Daoy (cell line): Measurements from ENCODE around the gene ST3GAL3. TPM values are rescaled to one million over a fixed set of nuclear protein-coding genes. Genes with fewer than 3 reads are reported as not detected.

Source experiments
- DNase-seq: peaks from one replicate; pipeline ENCODE4 v3.0.0-alpha.2; 2015; ENCODE audit warnings: low read depth
- total RNA-seq: library from RNA; depleted of rRNA; stranded (reverse); fragments of >200 nt; shearing (Covaris generic); gene quantifications from 2 replicates; pipeline ENCODE4 v1.2.3, GENCODE V29; 2014

Gene ST3GAL3
- total RNA-seq, 1 experiment from 2014 or later: 13.0 TPM

DNA sequence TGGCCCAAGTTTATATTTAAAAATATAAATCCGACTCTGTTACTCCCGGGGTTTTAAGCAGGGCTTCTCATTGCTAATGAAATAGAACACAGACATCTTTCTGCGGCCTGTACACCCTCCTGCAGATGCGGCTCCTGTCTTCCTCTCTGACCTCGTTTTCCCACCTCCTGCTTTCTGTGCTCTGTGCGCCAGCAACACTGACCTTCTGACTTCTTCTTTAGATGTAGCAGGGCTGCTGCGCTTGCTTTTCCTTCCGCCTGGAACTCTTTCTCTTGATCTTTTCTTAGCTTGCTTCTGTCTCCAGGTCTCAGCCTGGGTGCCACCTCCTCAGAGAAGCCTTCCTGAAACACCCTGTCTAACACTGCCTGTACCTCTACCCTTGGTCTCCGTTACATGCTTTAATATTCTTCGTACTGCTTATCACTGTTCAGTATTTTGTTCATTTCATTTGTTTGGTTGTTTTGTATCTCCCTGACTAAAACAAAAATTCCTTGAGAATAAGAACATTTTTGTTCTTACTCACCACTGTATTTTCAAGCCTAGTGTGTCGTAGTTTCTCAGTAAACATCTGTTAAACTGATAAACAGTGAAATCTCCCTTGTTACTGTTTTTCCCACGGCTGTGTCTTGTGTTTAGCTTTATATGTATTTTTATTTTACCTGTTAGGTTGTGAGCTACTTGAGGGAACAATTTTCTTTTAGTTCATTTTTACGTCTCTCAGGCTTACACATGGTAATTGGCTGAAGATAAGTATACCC is 79.0 kb downstream of the ST3GAL3 start:
- DNase-seq: no peak

DNA sequence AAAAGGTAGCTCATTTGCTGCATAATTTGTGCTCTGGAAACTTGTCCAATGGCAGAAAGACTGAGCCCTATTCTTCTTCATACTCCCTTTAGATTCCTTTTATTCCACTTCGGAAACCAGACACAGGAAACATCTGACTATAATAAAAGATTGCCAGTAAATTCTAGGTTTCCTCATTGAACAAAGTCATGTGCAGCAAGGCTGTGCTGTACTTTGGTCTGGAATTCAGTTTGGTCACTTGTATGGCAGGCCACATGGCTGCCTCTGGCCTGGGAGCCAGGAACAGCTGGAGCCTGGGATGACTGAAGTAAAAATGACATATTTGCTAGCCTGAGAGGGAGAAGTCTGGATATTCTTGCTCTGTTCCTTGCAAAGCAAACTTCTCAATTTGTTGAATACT is 79.6 kb downstream of the ST3GAL3 start:
- no peak for DNase-seq

DNA sequence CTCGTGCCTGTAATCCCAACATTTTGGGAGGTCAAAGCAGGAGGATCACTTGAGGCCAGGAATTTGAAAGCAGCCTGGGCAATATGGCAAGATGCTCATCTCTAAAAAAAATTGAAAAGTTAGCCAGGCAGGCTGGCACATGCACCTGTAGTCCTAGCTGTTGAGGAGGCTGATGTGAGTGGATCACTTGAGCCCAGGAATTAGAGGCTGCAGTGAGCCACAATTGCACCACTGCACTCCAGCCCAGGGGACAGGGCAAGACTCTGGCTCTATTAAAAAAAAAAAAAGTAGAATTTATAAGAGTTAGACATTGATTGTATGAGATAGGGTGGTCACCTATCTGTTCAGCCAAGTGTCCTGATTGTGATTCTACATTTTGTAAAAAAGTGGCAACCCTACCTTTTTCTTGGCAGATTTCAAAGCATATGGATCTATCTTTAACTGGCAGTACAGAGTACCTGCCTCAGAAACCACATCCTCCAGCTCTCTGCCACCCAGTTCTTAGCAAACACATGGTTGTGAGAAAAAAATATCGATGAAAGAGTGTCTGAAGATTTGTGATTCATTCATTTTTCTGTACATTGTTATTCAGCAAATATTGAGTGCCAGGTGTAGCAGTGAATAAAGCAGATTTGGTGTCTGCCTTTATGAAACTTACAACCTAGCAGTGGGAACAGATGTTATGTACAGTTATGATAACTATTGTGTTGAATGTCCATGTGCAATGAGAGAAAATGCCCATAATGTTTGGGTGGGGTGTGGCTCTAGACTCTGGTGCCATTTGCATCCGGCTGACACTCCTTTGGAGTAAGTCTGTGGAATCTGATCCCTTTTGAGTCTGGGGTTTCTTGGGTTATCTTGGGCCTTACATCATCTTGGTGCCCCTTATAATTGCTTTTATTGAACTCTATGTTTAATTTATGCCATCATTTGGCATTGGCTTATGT is 82.5 kb downstream of the ST3GAL3 start:
- no peak for DNase-seq

DNA sequence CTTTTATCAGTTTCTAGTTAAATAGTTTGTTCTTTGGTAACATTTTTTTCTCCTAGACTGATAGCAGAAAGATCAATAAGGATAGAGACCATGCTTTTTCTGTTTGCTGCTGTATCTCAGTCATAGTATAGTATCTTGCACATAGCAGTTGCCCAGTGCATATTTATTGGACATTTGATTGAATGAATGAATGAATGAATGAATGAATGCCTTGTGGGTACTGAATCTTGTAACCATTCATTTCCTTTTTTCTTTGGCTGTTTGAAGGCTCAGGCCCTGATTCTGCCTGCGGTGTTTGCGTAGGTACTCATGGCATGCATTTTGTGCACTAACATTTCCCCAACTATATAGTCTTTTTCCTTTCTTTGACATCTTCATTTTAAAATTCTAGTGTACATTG is 83.9 kb downstream of the ST3GAL3 start:
- no peak for DNase-seq

DNA sequence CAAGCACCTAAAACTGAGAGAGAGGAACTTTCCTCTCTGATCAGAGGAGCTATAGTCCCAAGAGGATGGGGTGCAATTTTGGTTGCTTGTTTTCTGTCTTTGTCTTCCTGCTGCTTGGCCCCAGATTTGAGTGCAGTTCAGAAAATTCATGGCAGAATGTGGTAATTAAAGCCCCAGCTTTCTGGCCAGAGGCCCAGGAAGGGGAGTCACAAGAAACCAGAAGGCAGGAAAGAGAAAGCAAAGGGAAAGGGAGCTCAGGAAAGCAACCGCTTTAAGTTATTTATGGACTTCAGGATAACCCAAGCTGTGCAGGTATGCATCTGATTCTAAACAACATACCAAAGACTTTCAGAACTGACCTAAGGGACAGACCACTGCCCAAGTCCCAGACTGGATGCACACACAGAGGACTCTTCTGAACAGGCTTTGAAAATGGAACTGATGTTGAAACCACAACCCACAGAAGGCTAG is 88.8 kb downstream of the ST3GAL3 start:
- DNase-seq: peak; percentile 52

DNA sequence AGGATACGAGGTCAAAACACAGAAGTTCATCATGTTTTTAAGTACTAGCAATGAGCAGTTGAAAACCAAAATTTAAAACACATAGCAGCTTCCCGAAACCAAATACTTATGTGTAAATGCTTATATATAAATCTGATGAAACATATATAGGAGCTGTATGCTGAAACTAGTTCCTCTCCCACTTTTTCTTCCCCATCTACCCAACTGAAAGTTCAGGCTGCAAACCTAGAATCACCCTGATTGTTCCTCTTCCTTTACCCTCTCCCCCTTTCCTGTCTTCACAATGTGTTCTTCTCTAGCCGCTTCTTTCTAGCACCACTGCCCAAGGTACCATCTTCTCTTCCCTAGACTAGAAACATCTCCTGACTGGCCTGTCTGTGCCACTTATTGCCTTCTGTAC is 90.6 kb downstream of the ST3GAL3 start:
- no peak for DNase-seq

DNA sequence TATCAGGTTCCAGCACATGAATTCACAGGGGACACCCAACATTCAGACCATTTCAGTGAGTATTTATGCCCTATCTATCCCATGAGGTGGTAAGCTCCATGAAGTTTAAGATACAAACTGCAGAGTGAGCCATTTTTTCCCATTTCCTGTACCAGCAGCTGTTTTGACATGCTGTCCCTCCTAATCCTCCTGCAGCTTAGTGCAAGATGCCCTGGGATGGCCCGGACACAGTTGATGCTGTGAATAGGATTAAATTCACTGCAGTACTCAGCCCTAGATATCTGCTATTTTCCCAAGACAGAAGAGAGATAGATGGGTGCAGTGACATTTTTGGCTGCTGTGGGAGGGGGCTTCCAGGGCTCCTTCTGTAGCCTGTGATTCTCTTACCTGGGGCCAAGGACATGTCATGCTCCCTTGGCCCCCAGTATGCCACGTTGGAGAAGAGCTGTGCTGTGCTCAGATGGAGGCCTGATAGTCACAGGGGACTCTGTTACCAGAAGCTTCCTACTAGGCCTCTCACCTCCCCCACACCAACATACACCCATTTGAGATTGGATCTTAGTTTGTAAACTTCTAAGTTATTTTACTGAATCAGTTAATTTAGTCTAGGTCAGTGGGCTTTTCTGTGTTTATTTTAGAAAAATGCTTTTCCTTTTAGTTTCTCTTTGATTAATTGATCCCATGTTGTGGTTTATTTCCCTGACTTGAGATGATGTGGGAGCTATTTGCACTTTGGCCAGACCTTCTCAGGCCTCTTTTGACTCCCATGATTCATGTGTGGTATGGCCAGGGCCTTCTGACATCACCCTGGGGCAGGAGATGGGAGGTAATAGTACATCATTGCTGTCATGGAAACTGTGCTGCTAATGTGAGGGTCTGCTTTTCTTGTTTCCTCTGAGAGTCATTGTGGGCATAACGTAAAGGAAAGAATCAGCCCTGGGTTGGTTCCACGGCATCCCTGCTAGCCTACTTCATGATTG is 92.6 kb downstream of the ST3GAL3 start:
- peak; percentile 37 for DNase-seq

DNA sequence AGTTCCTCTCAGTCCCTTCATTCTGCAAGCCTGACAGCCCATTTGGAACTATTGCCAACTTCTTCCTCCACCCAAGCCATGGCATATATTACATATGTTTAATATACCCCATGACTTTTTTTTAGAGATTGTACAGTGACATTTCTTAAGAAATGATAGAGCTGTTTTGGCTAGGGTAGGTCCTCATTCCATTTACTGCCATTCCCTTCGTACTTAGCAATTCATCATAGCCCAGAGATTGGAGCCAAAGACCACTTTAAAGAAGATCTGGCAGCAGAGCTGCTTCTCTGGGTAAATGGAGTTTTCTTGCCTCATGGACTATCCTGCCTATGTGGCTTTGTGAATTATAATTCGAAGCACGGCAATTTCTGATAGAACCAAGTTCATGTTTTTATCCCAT is 93.4 kb downstream of the ST3GAL3 start:
- DNase-seq: no peak

DNA sequence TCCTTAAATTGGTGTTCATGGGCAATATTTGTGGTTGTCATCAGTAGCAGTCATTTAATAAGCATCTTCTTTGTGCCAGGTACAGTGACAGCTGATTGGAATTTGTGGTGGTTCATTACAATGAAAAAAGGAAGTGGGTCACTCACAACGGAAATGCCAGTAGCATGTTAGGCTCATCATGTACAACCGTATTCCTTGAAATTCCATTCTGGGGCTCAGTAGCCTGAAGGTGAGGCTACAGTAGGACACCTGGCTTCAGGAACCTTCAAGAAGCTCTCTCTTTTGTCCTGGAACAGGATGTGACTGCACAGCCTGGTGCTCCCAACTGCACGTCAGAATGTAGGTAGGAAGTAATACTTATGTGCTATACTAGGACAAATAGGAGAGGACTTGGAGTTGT is 93.9 kb downstream of the ST3GAL3 start:
- no peak for DNase-seq

DNA sequence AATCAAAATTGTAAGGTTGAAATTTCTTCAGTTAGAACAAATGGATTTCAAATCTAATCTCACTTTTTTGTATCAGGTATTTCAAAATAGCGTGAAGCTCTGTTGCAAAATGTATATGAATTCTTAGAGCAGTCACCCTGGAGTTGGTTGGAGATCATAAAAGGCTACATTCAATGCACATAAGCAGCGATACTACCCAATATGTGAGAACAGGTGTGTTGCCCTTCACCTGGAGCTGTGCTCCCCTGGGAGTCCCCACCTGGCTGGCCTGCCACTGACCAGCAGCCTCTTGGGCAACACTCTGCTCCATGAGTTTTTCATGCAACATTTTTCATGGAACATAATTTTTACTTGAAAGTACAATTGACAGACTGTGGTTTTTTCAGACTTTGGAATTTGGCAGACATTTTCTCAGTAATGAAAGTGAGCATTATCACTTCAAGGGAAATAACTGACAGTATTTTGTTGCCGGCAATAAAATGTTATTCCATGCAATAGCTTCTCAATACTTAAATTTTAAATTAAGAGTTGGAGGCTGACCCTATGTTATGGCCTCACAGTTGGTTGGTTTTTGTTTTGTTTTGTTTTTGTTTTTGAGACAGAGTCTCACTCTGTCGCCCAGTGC is 95.1 kb downstream of the ST3GAL3 start:
- DNase-seq: no peak

DNA sequence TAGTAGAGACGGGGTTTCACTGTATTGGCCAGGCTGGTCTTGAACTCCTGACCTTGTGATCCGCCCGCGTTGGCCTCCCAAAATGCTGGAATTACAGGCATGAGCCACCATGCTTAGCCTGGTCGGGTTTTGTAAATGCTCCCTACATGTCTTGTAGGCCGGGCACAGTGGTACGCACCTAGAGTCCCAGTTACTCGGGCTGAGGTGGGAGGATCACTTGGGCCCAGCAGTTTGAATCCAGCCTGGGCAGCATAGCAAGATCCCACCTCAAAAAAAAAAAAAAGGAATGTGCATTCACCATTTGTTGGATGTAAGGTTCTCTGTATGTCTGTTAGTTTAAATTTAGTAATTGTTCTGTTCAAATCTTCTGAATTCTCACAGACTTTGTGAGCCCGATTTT is 95.8 kb downstream of the ST3GAL3 start:
- DNase-seq: no peak

DNA sequence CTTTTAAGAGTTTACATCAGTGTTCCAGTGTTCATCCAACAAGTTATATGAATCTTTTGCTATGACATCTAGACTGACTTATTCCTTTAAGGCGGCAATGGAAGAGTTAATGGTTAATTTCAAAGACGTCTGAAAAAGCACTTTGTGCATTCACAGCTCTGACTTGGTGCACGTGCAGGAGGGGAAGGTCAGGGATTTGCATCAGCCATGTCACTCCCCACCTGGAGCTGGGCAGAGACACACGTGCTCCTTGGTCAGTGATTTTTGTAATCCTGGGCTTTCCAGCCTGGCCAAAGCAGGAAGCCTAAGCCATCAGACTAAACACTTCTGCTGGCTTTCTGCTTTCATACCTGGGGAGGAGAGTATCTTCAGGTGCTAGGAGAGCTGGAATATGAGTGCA is 96.3 kb downstream of the ST3GAL3 start:
- DNase-seq: no peak

DNA sequence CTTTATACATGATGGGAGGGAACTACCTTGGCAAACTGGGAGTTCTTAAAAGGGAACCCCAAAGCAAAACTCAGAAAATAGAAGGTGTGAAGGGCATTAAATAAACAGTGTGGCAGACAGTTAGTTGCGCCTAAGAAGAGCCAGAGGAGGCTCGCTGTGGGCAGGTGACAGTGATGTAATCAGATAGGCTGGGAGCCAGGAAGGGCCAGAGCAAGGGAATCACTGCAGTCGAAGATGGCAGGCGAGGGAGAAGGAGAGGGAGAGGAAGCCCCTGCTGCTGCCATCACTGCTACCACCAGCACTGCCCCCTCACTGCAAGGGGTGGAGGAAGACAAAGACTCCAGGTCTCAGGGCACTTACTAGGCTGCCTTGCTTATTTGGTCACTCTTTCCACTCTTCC is 97.2 kb downstream of the ST3GAL3 start:
- DNase-seq: no peak

DNA sequence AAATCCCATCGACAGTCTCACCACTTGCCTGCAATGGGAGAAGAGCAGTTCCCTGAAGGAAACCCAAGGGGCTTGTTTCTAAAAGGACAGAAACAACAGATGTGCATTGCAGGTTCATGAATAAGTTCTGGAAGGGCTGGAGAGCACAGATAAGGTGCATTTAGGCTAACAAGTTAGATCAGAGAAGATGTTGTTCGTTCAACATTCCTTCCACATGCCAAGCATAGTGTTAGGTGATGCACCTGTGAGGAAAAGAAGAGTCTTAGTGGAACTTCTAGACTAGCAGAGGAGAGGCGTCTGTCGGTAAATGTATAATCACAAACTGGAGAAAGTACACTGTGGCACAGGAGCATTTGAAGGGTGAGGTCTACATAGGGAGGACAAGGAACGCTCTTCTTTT is 98.0 kb downstream of the ST3GAL3 start:
- DNase-seq: no peak

DNA sequence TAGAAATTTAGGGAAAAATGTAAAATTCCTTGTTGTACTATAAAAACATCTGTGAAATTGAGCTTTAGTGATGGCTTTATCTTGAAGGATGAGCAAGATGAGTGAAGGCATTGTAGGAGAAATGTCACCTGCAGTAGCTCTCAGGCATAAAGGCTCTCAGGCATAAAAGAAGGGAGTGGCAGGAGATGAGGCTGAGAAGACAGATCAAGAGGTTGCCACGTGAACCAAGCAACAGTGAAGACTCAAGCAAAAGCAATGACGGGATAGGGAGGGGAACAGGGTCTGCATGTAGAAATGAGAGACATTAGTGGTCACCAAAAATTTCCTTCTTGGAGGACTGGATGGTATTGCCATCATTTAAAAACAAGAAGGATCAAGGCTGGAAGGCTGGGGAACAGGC is 98.8 kb downstream of the ST3GAL3 start:
- DNase-seq: no peak

DNA sequence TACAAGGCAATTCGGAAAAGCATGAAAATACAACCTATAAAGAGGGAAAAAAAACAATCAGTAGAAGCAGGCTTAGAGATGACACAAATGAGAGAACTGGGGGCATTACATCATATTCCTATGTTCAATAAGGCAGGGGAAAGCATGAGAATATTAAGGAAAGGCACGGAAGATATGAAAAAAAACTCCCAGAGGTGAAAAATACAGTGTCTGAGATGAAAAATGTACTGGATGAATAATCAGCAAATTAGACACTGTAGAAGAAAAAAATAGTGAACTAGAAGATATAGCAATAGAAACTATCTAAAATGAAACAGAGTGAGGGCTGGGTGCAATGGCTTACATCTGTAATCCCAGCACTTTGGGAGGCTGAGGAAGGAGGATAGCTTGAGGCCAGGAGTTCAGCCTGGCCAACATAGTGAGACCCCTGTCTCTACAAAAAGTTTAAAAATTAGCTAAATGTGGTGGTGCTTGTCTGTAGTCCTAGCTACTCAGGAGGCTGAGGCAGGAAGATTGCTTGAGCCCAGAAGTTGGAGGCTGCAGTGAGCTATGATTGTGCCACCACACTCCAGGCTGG is 101.8 kb downstream of the ST3GAL3 start:
- no peak for DNase-seq

DNA sequence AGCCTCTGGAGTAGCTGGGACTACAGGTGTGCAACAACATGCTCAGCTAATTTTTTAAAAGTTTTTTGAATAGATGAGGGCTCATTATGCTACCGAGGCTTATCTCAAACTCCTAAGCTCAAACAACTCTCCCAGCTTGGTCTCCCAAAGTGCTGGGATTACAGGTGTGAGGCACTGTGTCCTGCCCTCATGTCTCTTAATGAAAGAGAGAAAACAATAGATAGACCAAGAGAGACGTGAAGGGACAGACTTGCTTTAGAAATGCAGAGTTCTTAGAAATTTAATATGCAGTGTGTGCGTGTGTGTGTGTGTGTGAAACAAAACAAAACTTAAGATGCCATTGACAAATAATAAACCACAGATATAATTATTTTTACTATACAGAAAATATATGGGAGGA is 105.2 kb downstream of the ST3GAL3 start:
- DNase-seq: no peak

DNA sequence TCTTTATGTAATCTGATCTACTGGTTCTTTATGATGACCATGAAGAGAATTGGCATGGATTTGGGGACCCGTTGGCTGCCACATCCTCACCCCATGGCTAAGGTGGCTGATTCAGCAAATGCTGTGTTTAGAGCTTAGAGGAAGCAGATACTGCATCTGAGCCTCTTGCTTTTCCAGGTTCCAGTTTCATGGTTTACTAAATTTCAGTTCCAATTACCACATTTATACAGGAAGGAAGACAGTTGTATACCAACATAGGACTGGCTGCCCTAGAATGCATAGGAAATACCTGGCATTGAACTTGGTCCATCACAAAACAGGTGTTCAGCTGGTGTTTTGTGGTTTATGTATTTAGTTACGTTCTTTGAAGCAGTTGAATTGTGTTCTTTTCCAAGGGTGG is 107.1 kb downstream of the ST3GAL3 start:
- no peak for DNase-seq

DNA sequence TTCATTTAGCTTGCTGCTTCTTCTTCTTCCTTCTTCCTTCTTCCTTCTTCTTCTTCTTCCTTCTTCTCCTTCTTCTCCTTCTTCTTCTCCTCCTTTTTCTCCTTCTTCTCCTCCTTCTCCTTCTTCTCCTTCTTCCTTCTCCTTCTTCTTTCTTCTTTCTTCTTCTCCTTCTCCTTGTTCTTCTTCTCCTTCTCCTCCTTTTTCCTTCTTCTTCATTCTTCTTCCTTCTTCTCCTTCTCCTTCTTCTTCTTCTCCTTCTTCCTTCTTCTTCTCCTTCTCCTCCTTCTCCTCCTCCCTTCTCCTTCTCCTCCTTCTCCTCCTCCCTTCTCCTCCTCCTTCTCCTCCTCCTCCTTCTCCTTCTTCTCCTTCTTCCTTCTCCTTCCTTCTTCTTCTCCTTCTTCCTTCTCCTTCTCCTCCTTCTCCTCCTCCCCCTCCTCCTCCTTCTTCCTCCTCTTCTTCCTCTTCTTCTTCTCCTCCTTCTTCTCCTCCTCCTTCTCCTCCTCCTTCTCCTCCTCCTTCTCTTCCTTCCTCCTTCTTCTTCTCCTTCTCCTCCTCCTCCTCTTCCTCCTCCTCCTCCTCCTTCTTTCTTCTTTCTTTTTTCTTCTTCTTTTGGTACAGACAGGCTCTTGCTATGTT is 110.1 kb downstream of the ST3GAL3 start:
- no peak for DNase-seq

DNA sequence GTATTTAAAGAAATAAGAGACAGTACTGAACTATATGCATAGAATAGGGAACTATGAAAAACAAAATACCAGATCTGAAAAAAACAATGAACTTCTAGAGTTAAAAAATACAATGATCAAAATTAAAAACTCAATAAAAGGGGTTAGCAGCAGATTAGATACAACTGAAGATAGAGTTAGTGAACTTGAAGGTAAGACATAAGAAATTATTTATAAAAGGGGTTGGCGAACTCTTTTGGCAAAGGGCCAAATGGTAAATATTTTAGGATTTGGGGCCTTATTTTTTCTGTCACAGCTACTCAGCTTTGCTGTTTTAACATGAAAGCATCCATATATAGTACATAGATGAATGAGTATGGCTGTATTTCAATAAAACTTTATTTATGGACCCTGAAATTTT is 111.4 kb downstream of the ST3GAL3 start:
- no peak for DNase-seq
